Thyroid gland (tissue), 4 donors: ENCODE data around the gene TUBGCP2. TPM values are rescaled to one million over a fixed set of nuclear protein-coding genes. Genes with fewer than 3 reads are reported as not detected.

Experiments used
- DNase-seq, 2 donors: peaks; one replicate each; pipeline ENCODE4 v3.0.0-alpha.2; 2019
- H3K27ac ChIP-seq, 3 donors: fragments of 200-600 bp; sonication (generic); 1 replicate in 2 of 3; 2 replicates in 1 of 3; pipeline ENCODE4 v1.5.1; 2016 to 2019; ENCODE audit warnings: mild to moderate bottlenecking in 1 of 3, moderate library complexity in 1 of 3
- H3K27me3 ChIP-seq: fragments of 200-600 bp; sonication (generic); one replicate; pipeline ENCODE4 v1.5.1; 2019
- H3K36me3 ChIP-seq, 2 donors: fragments of 200-600 bp; sonication (generic); one replicate each; pipeline ENCODE4 v1.5.1; 2016 to 2019
- H3K4me1 ChIP-seq, 2 donors: fragments of 200-600 bp; sonication (generic); one replicate each; pipeline ENCODE4 v1.5.1; 2017 to 2019
- H3K4me3 ChIP-seq, 3 donors: fragments of 200-600 bp; sonication (generic); replicated peaks in 1 of 3; 1 replicate in 2 of 3; 2 replicates in 1 of 3; pipeline ENCODE4 v1.5.1; 2016; ENCODE audit warnings: mild to moderate bottlenecking in 1 of 3
- H3K9me3 ChIP-seq: fragments of 200-600 bp; sonication (generic); one replicate; pipeline ENCODE4 v1.5.1; 2017
- CTCF ChIP-seq, 6 experiments: fragments of 200-600 bp in 3 of 6; fragments of 450-650 bp in 3 of 6; sonication (generic) in 3 of 6; IDR thresholded peaks; one replicate each; pipeline ENCODE4 v1.5.1; 2016 to 2019; ENCODE audit warnings: antibody characterized with exemption in 6 of 6, mild to moderate bottlenecking in 2 of 6, inconsistent platforms in 1 of 6, moderate library complexity in 1 of 6
- POLR2A ChIP-seq, 2 donors: fragments of 450-650 bp; IDR thresholded peaks; one replicate each; pipeline ENCODE4 v1.6.1; 2017; ENCODE audit warnings: antibody characterized with exemption in 2 of 2, mild to moderate bottlenecking in 2 of 2, moderate library complexity in 1 of 2
- whole genome bisulfite sequencing, 2 donors: methylation state at CpG; one replicate each; pipeline ENCODE4 v1.1.5; 2017; 5-methylcytosine and 5-hydroxymethylcytosine counted together
- intact Hi-C: fragments of 100-400 bp; cut with DNase I; formaldehyde crosslinking; loops from one replicate; pipeline ENCODE4 v1.15.1; 2023
- total RNA-seq, 4 donors: library from RNA; depleted of rRNA; stranded (reverse); fragments of >200 nt; gene quantifications; one replicate each; pipeline ENCODE4 v1.2.3, GENCODE V29; 2016

Gene TUBGCP2
- total RNA-seq, 4 donors from 2014 or later = 56.5 to 73.3 (median 62.9) TPM

DNA sequence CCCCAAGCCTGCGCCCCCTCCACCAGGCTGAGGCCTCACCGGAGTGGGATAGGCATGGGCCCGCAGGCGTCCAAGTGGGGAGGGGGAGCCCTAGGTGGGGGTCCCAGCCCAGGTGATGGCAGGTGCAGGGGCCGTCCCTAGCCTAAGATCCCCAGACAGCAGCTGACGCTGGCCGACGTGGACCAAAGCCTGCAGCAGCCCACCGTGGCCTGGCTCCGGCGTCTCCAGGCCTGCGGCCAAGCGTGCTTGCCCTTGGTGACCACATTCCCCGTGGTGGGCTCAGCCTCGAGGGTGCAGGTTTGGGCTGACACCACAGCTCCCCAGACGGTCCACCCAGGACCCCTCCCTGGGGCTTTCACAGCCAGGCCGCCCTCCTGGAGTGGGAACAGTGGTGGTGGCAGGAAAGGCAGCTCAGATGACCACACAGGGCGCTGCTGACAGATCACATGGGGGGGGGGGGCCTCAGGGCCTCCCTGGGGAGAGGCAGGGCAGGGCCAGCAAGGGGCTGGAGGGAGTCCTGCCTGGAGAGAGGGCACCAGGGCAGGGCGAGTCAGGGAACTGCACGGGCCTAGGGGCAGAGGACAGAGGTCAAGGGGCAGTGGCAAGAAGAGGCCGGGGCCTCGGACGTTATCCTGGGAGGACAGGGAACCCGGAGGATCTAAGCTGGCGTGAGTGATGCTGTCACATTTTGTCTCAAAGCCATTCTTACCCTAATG is 31.2 kb downstream of the TUBGCP2 start:
- H3K36me3 ChIP-seq = peaks cover 20 to 24% of the 10 kb centered on the region in 2 donors
- peaks cover 6 to 12% of the 10 kb centered on the region in 2 donors for H3K4me1 ChIP-seq
- 82 to 84% methylated on average over 8 to 10 of the region's 25 CpGs for WGBS, 2 donors
- TF ChIP-seq CTCF (IDR thresholded peaks at IDR 0.05) (no peak), POLR2A (IDR thresholded peaks at IDR 0.05) (no peak)
- no peak overlapping the region for H3K4me3 ChIP-seq
- H3K9me3 ChIP-seq = no peaks in the 10 kb centered on the region
- H3K27ac ChIP-seq = no peak overlapping the region
- H3K27me3 ChIP-seq = no peaks in the 10 kb centered on the region
- intact Hi-C loops = no loop called here
- DNase-seq = no peak

GRCh38 chr10:133276435-133277201 is 32.1 kb downstream of the TUBGCP2 start, which contains the start of gene ADAM8:
ADAM8 (minus strand) TSS chr10:133276868; CDS start chr10:133276817, 51 bp downstream.
- TF ChIP-seq CTCF (IDR thresholded peaks at IDR 0.05) = no peak
- TF ChIP-seq POLR2A (IDR thresholded peaks at IDR 0.05) = no peak
- no peak within 1 kb of the TSS for H3K4me3 ChIP-seq

DNA sequence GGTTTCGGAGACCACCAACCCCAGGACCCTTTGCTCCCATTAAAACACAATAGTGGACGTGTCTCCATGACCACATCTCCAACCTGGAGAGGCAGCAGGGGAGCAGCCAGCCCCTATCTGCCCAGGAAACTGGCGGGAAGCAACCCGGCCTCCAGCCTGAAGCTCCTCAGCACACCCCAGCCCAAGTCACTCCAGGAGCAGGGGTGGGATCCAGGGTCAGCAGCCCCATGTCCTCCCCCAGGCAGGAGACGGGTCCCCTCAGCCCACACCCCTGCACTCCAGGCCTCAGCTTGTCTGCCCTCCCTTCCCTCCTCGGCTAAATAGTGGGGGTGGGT is 32.6 kb downstream of the TUBGCP2 start:
- no peak for DNase-seq
- H3K4me3 ChIP-seq = no peak overlapping the region
- H3K36me3 ChIP-seq = peaks cover 7 to 10% of the 10 kb centered on the region in 2 donors
- no peaks in the 10 kb centered on the region for H3K9me3 ChIP-seq
- no peaks in the 10 kb centered on the region for H3K27me3 ChIP-seq
- WGBS, 2 donors = 39 to 51% methylated on average over 4 of the region's 6 CpGs
- H3K4me1 ChIP-seq = peaks cover 6 to 12% of the 10 kb centered on the region in 2 donors
- H3K27ac ChIP-seq = no peak overlapping the region
- intact Hi-C loops = no loop called here
- TF ChIP-seq CTCF (IDR thresholded peaks at IDR 0.05) (no peak), POLR2A (IDR thresholded peaks at IDR 0.05) (no peak)

More at GRCh38 chr10:133276435-133277201, 32.1 kb downstream of the TUBGCP2 start, which contains the start of gene ADAM8:
- intact Hi-C loops = no loop called here
- peak; percentile 67 to 74 for DNase-seq
- no peaks in the 10 kb centered on the region for H3K9me3 ChIP-seq
- no peak within 1 kb of the TSS for H3K27ac ChIP-seq
- peaks cover 12 to 15% of the 10 kb centered on the region in 2 donors for H3K36me3 ChIP-seq
- no peaks in the 10 kb centered on the region for H3K27me3 ChIP-seq
- peaks cover 6 to 12% of the 10 kb centered on the region in 2 donors for H3K4me1 ChIP-seq
- 14 to 67% methylated on average over 3 to 10 of the region's 63 CpGs for WGBS, 2 donors

DNA sequence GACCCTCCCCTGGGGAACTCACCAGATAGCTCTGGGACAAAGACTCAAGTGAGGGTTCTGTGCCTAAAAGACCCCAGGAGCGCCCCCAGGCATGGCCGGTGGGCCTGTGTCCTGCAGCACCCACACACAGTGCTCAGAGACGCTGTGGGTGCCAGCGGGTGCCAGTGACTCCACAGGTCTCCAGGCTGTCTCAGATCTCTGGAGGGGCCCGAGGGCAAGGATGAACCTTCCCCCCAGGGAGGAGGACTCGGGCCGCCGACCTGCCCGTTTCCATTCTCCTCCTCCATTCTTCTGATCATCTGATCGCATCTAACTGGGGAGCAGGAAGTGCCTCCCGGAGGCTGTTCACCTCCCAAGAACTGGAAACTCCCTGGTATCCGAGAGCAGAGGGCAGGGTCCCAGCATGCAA is 33.0 kb downstream of the TUBGCP2 start:
- H3K27ac ChIP-seq = no peak overlapping the region

More for the DNA sequence above, 33.0 kb downstream of the TUBGCP2 start:
- TF ChIP-seq POLR2A (IDR thresholded peaks at IDR 0.05) = no peak
- no peak for TF ChIP-seq CTCF (IDR thresholded peaks at IDR 0.05)
- Histone ChIP-seq H3K27me3 (no peaks in the 10 kb centered on the region), H3K4me3 (no peak overlapping the region), H3K4me1 (peaks cover 6 to 12% of the 10 kb centered on the region in 2 donors), H3K9me3 (no peaks in the 10 kb centered on the region), H3K36me3 (peaks cover 6 to 10% of the 10 kb centered on the region in 2 donors)
- no peak for DNase-seq
- 39 to 51% methylated on average over 7 of the region's 12 CpGs for WGBS, 2 donors
- intact Hi-C loops = no loop called here
